ENCODE data around the gene COMTD1.

The COMTD1 gene

DNA sequence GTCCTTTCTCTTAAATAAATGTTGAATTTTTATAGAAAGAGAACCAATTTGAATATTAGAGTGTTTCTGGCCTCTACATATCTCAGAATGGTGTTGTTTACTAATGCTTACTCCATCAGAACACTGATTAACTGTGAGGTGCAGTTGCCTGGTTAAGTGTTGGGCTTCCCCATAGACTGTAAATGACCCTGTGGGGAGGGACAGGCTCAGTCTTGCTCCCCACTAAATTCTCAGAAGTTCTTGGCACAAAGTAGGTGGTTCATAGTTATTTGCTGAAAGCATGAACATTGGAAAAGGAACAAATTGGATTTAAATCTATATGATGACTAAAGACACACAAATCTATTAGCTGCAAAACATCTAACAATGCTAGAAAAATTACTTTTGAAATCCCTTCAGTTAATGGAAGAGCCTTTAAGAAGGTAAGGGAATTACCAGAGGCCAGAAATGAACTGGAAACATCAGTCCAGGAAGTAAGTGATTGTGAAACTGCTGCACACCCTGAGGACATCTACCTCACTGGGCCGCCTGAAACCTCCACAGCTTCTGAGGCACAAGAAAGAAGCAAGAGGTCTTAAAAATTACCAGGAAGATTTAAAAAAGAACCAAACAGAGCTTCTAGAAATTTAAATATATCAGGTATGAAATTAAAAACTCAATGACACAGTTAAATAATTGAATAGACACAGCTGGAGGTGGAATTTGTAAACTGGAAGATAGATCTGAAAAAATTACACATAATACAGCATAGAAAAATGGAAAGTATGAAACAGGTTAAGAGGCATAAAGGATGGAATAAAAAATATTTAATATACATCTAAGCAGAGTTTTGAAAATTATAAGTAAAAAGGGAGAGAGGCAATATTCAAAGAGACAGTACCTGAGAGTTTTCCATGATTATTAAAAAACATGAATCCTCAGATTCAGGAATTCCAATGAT, 17.8 kb upstream of the COMTD1 start:
- peaks cover 18% of the 10 kb centered on the region; the same call in 1 of the 2 replicates for H3K9me3 ChIP-seq (ENCODE audit: insufficient read depth, low read length)
- H3K36me3 ChIP-seq (ENCODE audit: low read length), result 0 out of 2 replicates have a peak, but pooled peaks cover 4% of the 10 kb centered on the region
- no peak overlapping the region for H2AFZ ChIP-seq (ENCODE audit: low read depth, low read length, severe bottlenecking)
- no peaks in the 10 kb centered on the region for H4K20me1 ChIP-seq (ENCODE audit: low read depth, low read length)
- peak overlapping the region; percentile 2 for H3K4me3 ChIP-seq (ENCODE audit: insufficient read depth, low read length, poor library complexity, severe bottlenecking)
- H3K9ac ChIP-seq (ENCODE audit: low read length), result no peak overlapping the region
- H3K9me2 ChIP-seq (replicated peaks; ENCODE audit: insufficient read depth, low read length), result no peaks in the 10 kb centered on the region
- no peak overlapping the region for H3K27ac ChIP-seq (ENCODE audit: low read depth, low read length)
- no peak overlapping the region for H3K4me2 ChIP-seq (ENCODE audit: low read depth, low read length, poor library complexity, severe bottlenecking)
- H3K79me2 ChIP-seq (ENCODE audit: insufficient read depth, low read length), result no peaks in the 10 kb centered on the region
- TF ChIP-seq EZH2phosphoT487 (conservative IDR thresholded peaks at IDR 0.05; ENCODE audit: low read length), result no peak
- TF ChIP-seq, protein P1, sequence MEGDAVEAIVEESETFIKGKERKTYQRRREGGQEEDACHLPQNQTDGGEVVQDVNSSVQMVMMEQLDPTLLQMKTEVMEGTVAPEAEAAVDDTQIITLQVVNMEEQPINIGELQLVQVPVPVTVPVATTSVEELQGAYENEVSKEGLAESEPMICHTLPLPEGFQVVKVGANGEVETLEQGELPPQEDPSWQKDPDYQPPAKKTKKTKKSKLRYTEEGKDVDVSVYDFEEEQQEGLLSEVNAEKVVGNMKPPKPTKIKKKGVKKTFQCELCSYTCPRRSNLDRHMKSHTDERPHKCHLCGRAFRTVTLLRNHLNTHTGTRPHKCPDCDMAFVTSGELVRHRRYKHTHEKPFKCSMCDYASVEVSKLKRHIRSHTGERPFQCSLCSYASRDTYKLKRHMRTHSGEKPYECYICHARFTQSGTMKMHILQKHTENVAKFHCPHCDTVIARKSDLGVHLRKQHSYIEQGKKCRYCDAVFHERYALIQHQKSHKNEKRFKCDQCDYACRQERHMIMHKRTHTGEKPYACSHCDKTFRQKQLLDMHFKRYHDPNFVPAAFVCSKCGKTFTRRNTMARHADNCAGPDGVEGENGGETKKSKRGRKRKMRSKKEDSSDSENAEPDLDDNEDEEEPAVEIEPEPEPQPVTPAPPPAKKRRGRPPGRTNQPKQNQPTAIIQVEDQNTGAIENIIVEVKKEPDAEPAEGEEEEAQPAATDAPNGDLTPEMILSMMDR (IDR thresholded peaks at IDR 0.05; ENCODE audit: insufficient read depth, low read length, poor library complexity, severe bottlenecking), result no peak
- no peaks in the 10 kb centered on the region for H3F3A ChIP-seq (ENCODE audit: insufficient read depth)
- H3K27me3 ChIP-seq (ENCODE audit: low read length), result no peaks in the 10 kb centered on the region

DNA sequence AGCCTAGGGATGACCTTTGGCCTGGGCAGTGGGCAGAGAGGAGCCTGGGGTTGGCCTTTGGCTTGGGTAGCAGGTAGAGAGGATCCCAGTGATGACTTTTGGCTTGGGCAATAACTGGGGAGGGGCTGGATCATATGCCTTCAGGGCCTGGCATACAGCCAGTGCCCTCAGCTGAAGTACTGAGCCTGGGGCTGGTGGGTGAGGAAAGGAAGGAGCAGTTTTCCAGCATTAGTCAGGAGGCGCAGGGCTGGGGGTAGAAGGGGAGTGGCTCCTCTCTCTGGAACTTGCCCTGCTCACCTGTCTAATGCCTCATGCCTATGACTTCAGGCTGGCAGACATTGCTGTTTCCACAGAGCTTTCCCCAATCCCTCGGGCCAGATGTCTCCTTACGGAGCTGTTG, 15.2 kb upstream of the COMTD1 start:
- H3F3A ChIP-seq (ENCODE audit: insufficient read depth), result no peaks in the 10 kb centered on the region
- TF ChIP-seq, protein P1 (IDR thresholded peaks at IDR 0.05; ENCODE audit: insufficient read depth, low read length, poor library complexity, severe bottlenecking), result no peak
- TF ChIP-seq EZH2phosphoT487 (conservative IDR thresholded peaks at IDR 0.05; ENCODE audit: low read length), result no peak
- H3K4me3 ChIP-seq (ENCODE audit: insufficient read depth, low read length, poor library complexity, severe bottlenecking), result no peak overlapping the region
- H3K4me2 ChIP-seq (ENCODE audit: low read depth, low read length, poor library complexity, severe bottlenecking), result no peak overlapping the region
- H3K27me3 ChIP-seq (ENCODE audit: low read length), result no peaks in the 10 kb centered on the region
- no peaks in the 10 kb centered on the region for H3K79me2 ChIP-seq (ENCODE audit: insufficient read depth, low read length)
- 0 out of 2 replicates have a peak, but pooled peaks cover 4% of the 10 kb centered on the region for H3K36me3 ChIP-seq (ENCODE audit: low read length)
- H4K20me1 ChIP-seq (ENCODE audit: low read depth, low read length), result no peaks in the 10 kb centered on the region
- no peak overlapping the region for H2AFZ ChIP-seq (ENCODE audit: low read depth, low read length, severe bottlenecking)
- H3K9ac ChIP-seq (ENCODE audit: low read length), result no peak overlapping the region
- no peaks in the 10 kb centered on the region for H3K9me2 ChIP-seq (replicated peaks; ENCODE audit: insufficient read depth, low read length)
- H3K9me3 ChIP-seq (ENCODE audit: insufficient read depth, low read length), result peaks cover 18% of the 10 kb centered on the region; the same call in 1 of the 2 replicates
- no peak overlapping the region for H3K27ac ChIP-seq (ENCODE audit: low read depth, low read length)

DNA sequence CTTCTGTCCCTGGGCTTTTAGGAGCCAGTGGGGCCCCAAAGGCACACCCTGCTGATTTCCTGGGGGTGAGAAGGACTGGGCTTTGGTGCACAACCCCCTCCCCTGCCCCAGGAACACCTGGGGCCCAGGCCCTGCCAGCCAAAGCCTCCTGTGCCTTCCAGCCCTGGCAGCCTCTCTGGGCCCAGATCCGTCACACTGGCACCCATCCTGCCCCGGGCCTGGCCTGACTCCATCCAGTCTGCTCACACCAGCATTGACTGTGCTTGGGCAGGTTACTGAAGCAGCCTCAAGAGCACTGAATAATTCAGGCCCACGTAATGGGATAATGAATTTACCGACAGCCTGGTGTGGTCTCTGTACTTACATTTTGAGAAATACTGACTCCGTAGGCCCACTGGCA, 12.0 kb upstream of the COMTD1 start:
- Histone ChIP-seq H4K20me1 (ENCODE audit: low read depth, low read length) (no peaks in the 10 kb centered on the region), H3K9me2 (replicated peaks; ENCODE audit: insufficient read depth, low read length) (no peaks in the 10 kb centered on the region), H3K27me3 (ENCODE audit: low read length) (no peaks in the 10 kb centered on the region), H3F3A (ENCODE audit: insufficient read depth) (no peaks in the 10 kb centered on the region), H3K9ac (ENCODE audit: low read length) (no peak overlapping the region), H3K4me2 (ENCODE audit: low read depth, low read length, poor library complexity, severe bottlenecking) (no peak overlapping the region), H3K36me3 (ENCODE audit: low read length) (no peaks in the 10 kb centered on the region), H2AFZ (ENCODE audit: low read depth, low read length, severe bottlenecking) (no peak overlapping the region), H3K79me2 (ENCODE audit: insufficient read depth, low read length) (no peaks in the 10 kb centered on the region), H3K9me3 (ENCODE audit: insufficient read depth, low read length) (no peaks in the 10 kb centered on the region; the same call in 1 of the 2 replicates), H3K27ac (ENCODE audit: low read depth, low read length) (no peak overlapping the region), H3K4me3 (ENCODE audit: insufficient read depth, low read length, poor library complexity, severe bottlenecking) (no peak overlapping the region)
- TF ChIP-seq, protein P1 (IDR thresholded peaks at IDR 0.05; ENCODE audit: insufficient read depth, low read length, poor library complexity, severe bottlenecking), result no peak
- no peak for TF ChIP-seq EZH2phosphoT487 (conservative IDR thresholded peaks at IDR 0.05; ENCODE audit: low read length)

Data from SU-DHL-6 (cell line).